ENCODE measurements around the gene ERMAP.

ERMAP gene

GRCh38 chr1:42877380-42877779, 60.5 kb downstream of the ERMAP start:
- DNase-seq: no peak

GRCh38 chr1:42880384-42880783, 63.5 kb downstream of the ERMAP start:
- DNase-seq: no peak

- no peak for DNase-seq
Measured at GRCh38 chr1:42886046-42886739, 69.3 kb downstream of the ERMAP start.

- no peak for DNase-seq
Measured at GRCh38 chr1:42886800-42887199, 69.9 kb downstream of the ERMAP start.

- no peak for DNase-seq
Measured at GRCh38 chr1:42887366-42887765, 70.4 kb downstream of the ERMAP start.

- no peak for DNase-seq
Measured at GRCh38 chr1:42888013-42888633, 71.2 kb downstream of the ERMAP start.

GRCh38 chr1:42889264-42889663, 72.3 kb downstream of the ERMAP start:
- no peak for DNase-seq

- no peak for DNase-seq
Measured at GRCh38 chr1:42891465-42892138, 74.7 kb downstream of the ERMAP start.
